Adrenal gland (tissue), 12 donors: ENCODE measurements around the gene PSKH1. TPM values are rescaled to one million over a fixed set of nuclear protein-coding genes. Genes with fewer than 3 reads are reported as not detected.

Experiments used
- DNase-seq, 7 donors: peaks; one replicate each; pipeline ENCODE4 v3.0.0-alpha.2; 2019 to 2020
- H3K27ac ChIP-seq, 5 donors: fragments of 200-600 bp; sonication (generic) in 4 of 5; 1 replicate in 3 of 5; 2 replicates in 2 of 5; pipeline versions ENCODE4 v1.5.1 to v1.8.0; 2016 to 2020; ENCODE audit warnings: mild to moderate bottlenecking in 1 of 5
- H3K27me3 ChIP-seq: fragments of 200-600 bp; 2 replicates; pipeline ENCODE4 v1.8.0; 2021
- H3K36me3 ChIP-seq, 2 donors: fragments of 200-600 bp; replicated peaks in 1 of 2; 1 replicate in 1 of 2; 2 replicates in 1 of 2; pipeline versions ENCODE4 v1.5.1 to v1.8.0; 2018 to 2022
- H3K4me1 ChIP-seq, 2 donors: fragments of 200-600 bp; replicated peaks in 1 of 2; 1 replicate in 1 of 2; 2 replicates in 1 of 2; pipeline versions ENCODE4 v1.5.1 to v1.8.0; 2018 to 2021
- H3K4me3 ChIP-seq, 4 donors: fragments of 200-600 bp; sonication (generic) in 3 of 4; one replicate each; pipeline ENCODE4 v1.5.1; 2016 to 2018
- H3K9me3 ChIP-seq, 3 donors: fragments of 200-600 bp; sonication (generic) in 1 of 3; replicated peaks in 1 of 3; 1 replicate in 2 of 3; 2 replicates in 1 of 3; pipeline versions ENCODE4 v1.5.1 to v1.8.0; 2016 to 2021
- POLR2A ChIP-seq, 2 donors: fragments of 450-650 bp; IDR thresholded peaks; one replicate each; pipeline ENCODE4 v1.6.1; 2017; ENCODE audit warnings: antibody characterized with exemption in 2 of 2, mild to moderate bottlenecking in 2 of 2, moderate library complexity in 1 of 2
- WGBS, 4 donors: extraction: QIAGEN DNeasy Blood & Tissue Kit in 2 of 4; methylation state at CpG; one replicate each; pipeline versions ENCODE4 v1.1.5 to v1.1.7; 2013 to 2017; 5-methylcytosine and 5-hydroxymethylcytosine counted together
- intact Hi-C, 2 donors: fragments of 100-400 bp; cut with DNase I; formaldehyde crosslinking; loops; one replicate each; pipeline versions ENCODE4 v1.14.1 to v1.15.0; 2022 to 2023
- polyA plus RNA-seq, 3 donors: library from polyadenylated mRNA; stranded (reverse); fragments of 200-250 nt in 2 of 3; fragments of 350-450 nt in 1 of 3; fragmentation: Illumina TruSeq in 1 of 3; extraction: RNeasy Lipid Tissue Mini Kit (QIAGEN cat#74804) in 1 of 3; gene quantifications; one replicate each; pipeline ENCODE4 v1.2.3, GENCODE V29; 2013 to 2014
- total RNA-seq, 9 donors: library from RNA; depleted of rRNA in 4 of 9; stranded (reverse); fragments of >200 nt in 4 of 9; fragments of 120-200 nt in 1 of 9; fragmentation: NEBNext Ultra II Directional in 1 of 9; extraction: Animal tissue kit (Norgen Biotek cat#: 25700) in 1 of 9; gene quantifications; one replicate each; pipeline versions ENCODE4 v1.1.0 to v1.2.4, GENCODE V29; 2013 to 2023
- TF ChIP-seq, protein P1 (sequence below), 6 experiments: fragments of 450-650 bp in 4 of 6; fragments of 200-600 bp in 2 of 6; sonication (generic) in 1 of 6; IDR thresholded peaks; 1 replicate in 5 of 6; 2 replicates in 1 of 6; pipeline versions ENCODE4 v1.5.1 to v1.8.0; 2016 to 2021; ENCODE audit warnings: antibody characterized with exemption in 6 of 6, mild to moderate bottlenecking in 2 of 6, moderate library complexity in 1 of 6
- donor health status: healthy with polysubstance abuse.
- donor health status: Bipolar disorder and iron deficiency.
- donor health status: DM: yes; HTN: yes; CAD: no.
- donor health status: DM: no; HTN: no; CAD: no.
- donor health status: DM: no; HTN: no; CAD: no.
- donor health status: DM: yes; HTN: yes; CAD: no.

Gene PSKH1
- total and polyA plus RNA-seq, 12 donors: 9.5 to 43.7 (median 24.0) TPM

DNA sequence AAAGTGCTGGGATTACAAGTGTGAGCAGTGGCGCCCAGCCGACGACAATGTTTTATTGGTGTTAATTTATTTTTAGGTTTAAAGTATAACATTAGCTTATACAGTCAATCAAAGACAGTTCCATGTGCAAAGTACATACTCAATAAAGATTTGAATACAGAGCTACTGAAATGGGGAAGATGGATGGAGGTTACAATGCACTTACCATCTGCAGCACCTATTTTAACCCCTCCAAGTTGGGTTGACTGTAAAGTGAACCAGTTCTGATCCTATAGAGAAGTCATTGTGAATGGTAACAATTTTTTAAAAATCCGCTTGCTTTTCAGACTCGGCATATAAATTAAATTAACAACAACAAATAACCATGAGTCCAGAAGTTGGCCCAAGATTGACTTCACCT, 679 bp upstream of the PSKH1 start:
- Histone ChIP-seq H3K36me3 (no peaks in the 10 kb centered on the region), H3K27me3 (no peaks in the 10 kb centered on the region), H3K4me1 (peaks cover 13 to 31% of the 10 kb centered on the region in 2 donors), H3K9me3 (no peaks in the 10 kb centered on the region), H3K27ac (peak overlapping the region in 4 of 5 donors; percentile 13 to 98 (median 63)), H3K4me3 (peak overlapping the region in 1 of 4 donors; percentile 97)
- TF ChIP-seq, protein P1, sequence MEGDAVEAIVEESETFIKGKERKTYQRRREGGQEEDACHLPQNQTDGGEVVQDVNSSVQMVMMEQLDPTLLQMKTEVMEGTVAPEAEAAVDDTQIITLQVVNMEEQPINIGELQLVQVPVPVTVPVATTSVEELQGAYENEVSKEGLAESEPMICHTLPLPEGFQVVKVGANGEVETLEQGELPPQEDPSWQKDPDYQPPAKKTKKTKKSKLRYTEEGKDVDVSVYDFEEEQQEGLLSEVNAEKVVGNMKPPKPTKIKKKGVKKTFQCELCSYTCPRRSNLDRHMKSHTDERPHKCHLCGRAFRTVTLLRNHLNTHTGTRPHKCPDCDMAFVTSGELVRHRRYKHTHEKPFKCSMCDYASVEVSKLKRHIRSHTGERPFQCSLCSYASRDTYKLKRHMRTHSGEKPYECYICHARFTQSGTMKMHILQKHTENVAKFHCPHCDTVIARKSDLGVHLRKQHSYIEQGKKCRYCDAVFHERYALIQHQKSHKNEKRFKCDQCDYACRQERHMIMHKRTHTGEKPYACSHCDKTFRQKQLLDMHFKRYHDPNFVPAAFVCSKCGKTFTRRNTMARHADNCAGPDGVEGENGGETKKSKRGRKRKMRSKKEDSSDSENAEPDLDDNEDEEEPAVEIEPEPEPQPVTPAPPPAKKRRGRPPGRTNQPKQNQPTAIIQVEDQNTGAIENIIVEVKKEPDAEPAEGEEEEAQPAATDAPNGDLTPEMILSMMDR (IDR thresholded peaks at IDR 0.05): no peak
- TF ChIP-seq POLR2A (IDR thresholded peaks at IDR 0.05): no peak
- WGBS, 4 donors: 28 to 55% (median 46%) methylated on average over 5 of the region's 5 CpGs
- intact Hi-C loops: no loop called here
- DNase-seq: no peak

- intact Hi-C loops: no loop called here
Observed at GRCh38 chr16:67893743-67894399, 817 bp downstream of the PSKH1 start.

DNA sequence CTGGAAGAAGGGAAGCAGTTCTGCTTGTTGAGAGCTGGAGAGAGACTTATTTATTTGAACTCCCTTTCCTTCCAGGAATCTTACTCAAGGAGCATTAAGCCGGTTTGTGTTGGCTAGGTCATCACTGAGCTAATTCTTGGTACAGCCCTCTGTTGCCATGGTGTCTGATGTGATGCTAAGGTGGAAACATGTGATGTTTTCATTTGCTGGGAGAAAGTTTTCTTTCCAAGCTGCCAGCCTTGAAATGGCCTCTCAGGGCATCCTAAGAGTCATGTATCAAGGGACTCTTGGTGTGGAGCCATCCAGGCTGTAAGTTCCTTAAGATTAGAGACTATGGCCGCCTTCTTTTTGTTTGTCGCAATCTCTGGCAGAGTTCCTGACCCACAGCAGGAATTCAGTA, 4.2 kb downstream of the PSKH1 start:
- 52 to 74% (median 63%) methylated on average over 3 of the region's 3 CpGs for WGBS, 4 donors
- peaks cover 13 to 31% of the 10 kb centered on the region in 2 donors for H3K4me1 ChIP-seq
- H3K27ac ChIP-seq: peak overlapping the region in 2 of 5 donors; percentile 43 to 56

More at GRCh38 chr16:67893743-67894399, 817 bp downstream of the PSKH1 start:
- H3K9me3 ChIP-seq: no peaks in the 10 kb centered on the region
- peak overlapping the region; percentile 91 to 98 (median 96) for H3K27ac ChIP-seq
- no peak for TF ChIP-seq POLR2A (IDR thresholded peaks at IDR 0.05)
- TF ChIP-seq, protein P1 (IDR thresholded peaks at IDR 0.05): no peak
- peak in 1 of 7 donors; percentile 44 for DNase-seq
- 18 to 20% (median 19%) methylated on average over 14 of the region's 14 CpGs for WGBS, 4 donors
- H3K36me3 ChIP-seq: no peaks in the 10 kb centered on the region
- peak overlapping the region; percentile 41 to 97 (median 65) for H3K4me3 ChIP-seq
- peaks cover 13 to 31% of the 10 kb centered on the region in 2 donors for H3K4me1 ChIP-seq
- no peaks in the 10 kb centered on the region for H3K27me3 ChIP-seq

GRCh38 chr16:67901734-67902133, 8.7 kb downstream of the PSKH1 start:
- Histone ChIP-seq H3K27me3 (no peaks in the 10 kb centered on the region), H3K4me3 (no peak overlapping the region), H3K36me3 (peaks cover 0 to 10% of the 10 kb centered on the region in 2 donors), H3K27ac (no peak overlapping the region), H3K4me1 (peaks cover 2 to 6% of the 10 kb centered on the region in 2 donors), H3K9me3 (no peaks in the 10 kb centered on the region)
- intact Hi-C loops: no loop called here
- 94 to 99% (median 97%) methylated on average over 5 of the region's 5 CpGs for WGBS, 4 donors
- TF ChIP-seq, protein P1 (IDR thresholded peaks at IDR 0.05): no peak
- TF ChIP-seq POLR2A (IDR thresholded peaks at IDR 0.05): no peak
- DNase-seq: no peak

More for the DNA sequence above, 4.2 kb downstream of the PSKH1 start:
- no peak for DNase-seq
- no peaks in the 10 kb centered on the region for H3K36me3 ChIP-seq
- H3K9me3 ChIP-seq: no peaks in the 10 kb centered on the region
- no peaks in the 10 kb centered on the region for H3K27me3 ChIP-seq
- TF ChIP-seq POLR2A (IDR thresholded peaks at IDR 0.05): no peak
- TF ChIP-seq, protein P1 (IDR thresholded peaks at IDR 0.05): no peak
- no peak overlapping the region for H3K4me3 ChIP-seq
- intact Hi-C loops: no loop called here
